GM12878 (cell line): ENCODE data around the gene CEACAM6. TPM values are rescaled to one million over a fixed set of nuclear protein-coding genes. Genes with fewer than 3 reads are reported as not detected.

Experiments used
- CEBPB ChIP-seq, 2 experiments: fragments of 150-350 bp in 1 of 2; IDR thresholded peaks; 2 replicates each; pipeline ENCODE4 v1.6.1; 2012 to 2014; ENCODE audit warnings: low read depth in 2 of 2, low read length in 2 of 2, borderline replicate concordance in 1 of 2, inconsistent platforms in 1 of 2
- EED ChIP-seq: sonication (generic); IDR thresholded peaks from 2 replicates; pipeline ENCODE4 v1.6.1; 2016; ENCODE audit warnings: antibody characterized with exemption, low read depth
- EGR1 ChIP-seq, 2 experiments: IDR thresholded peaks; 1 replicate in 1 of 2; 2 replicates in 1 of 2; pipeline ENCODE4 v1.6.1; 2011 to 2012; ENCODE audit warnings: low read depth in 2 of 2, low read length in 2 of 2, borderline replicate concordance in 1 of 2, mild to moderate bottlenecking in 1 of 2, moderate library complexity in 1 of 2
- ETV6 ChIP-seq, 2 experiments: fragments of 450-650 bp in 1 of 2; IDR thresholded peaks in 1 of 2; conservative IDR thresholded peaks in 1 of 2; 2 replicates each; pipeline ENCODE4 v1.6.1; 2014; ENCODE audit warnings: antibody characterized with exemption in 1 of 2, borderline replicate concordance in 1 of 2, low read depth in 1 of 2, mild to moderate bottlenecking in 1 of 2, moderate library complexity in 1 of 2
- FOXM1 ChIP-seq: IDR thresholded peaks from 2 replicates; pipeline ENCODE4 v1.6.1; 2012; ENCODE audit warnings: low read depth, mild to moderate bottlenecking, inconsistent platforms, low read length, moderate library complexity
- RUNX3 ChIP-seq: IDR thresholded peaks from 2 replicates; pipeline ENCODE4 v1.6.1; 2012; ENCODE audit warnings: low read length, inconsistent platforms
- YBX1 ChIP-seq: fragments of 450-650 bp; IDR thresholded peaks from 2 replicates; pipeline ENCODE4 v1.6.1; 2016; ENCODE audit warnings: antibody characterized with exemption
- ZNF24 ChIP-seq: fragments of 450-650 bp; IDR thresholded peaks from 2 replicates; pipeline ENCODE4 v1.6.1; 2017; ENCODE audit warnings: antibody characterized with exemption, mild to moderate bottlenecking
- ZNF687 ChIP-seq: fragments of 450-650 bp; IDR thresholded peaks from 2 replicates; pipeline ENCODE4 v1.6.1; 2017; ENCODE audit warnings: mild to moderate bottlenecking, moderate library complexity
- polyA plus RNA-seq, 11 experiments: library from polyadenylated mRNA; depleted of rRNA in 4 of 11; unstranded in 6 of 11; stranded (reverse) in 5 of 11; fragments of >200 nt; fragmentation: Nextera tagmentation in 4 of 11; fragmentation: Illumina TruSeq in 1 of 11; extraction: Ambion mirVana in 4 of 11; extraction: Trizol in 1 of 11; gene quantifications; 1 replicate in 1 of 11; 2 replicates in 10 of 11; pipeline versions ENCODE4 v1.2.1 to v1.2.3, GENCODE V29; 2011 to 2016; ENCODE audit warnings: inconsistent platforms in 2 of 11, missing spikeins in 2 of 11, low read depth in 1 of 11
- total RNA-seq, 4 experiments: library from RNA; depleted of rRNA in 3 of 4; stranded (reverse); fragments of >200 nt in 3 of 4; fragmentation: Illumina TruSeq in 1 of 4; extraction: Trizol in 1 of 4; gene quantifications; 2 replicates each; pipeline versions ENCODE4 v1.2.1 to v1.2.3, GENCODE V29; 2013 to 2021
- TF ChIP-seq, protein P1 (sequence below): IDR thresholded peaks from 2 replicates; pipeline ENCODE4 v1.6.1; 2011; ENCODE audit warnings: borderline replicate concordance, low read depth, mild to moderate bottlenecking, moderate library complexity, mixed read lengths, low read length; ENCODE audit not compliant: insufficient read depth; ENCODE audit errors: extremely low read length

Gene CEACAM6
- total and polyA plus RNA-seq, 10 of the 15 experiments (the other 5 are each of a cell fraction or from before 2014, with no cell fraction given) = 0.26 TPM; not detected in 9

GRCh38 chr19:41811036-41811435 lies 55.7 kb downstream of the CEACAM6 start (continued):
- TF ChIP-seq, protein P1, sequence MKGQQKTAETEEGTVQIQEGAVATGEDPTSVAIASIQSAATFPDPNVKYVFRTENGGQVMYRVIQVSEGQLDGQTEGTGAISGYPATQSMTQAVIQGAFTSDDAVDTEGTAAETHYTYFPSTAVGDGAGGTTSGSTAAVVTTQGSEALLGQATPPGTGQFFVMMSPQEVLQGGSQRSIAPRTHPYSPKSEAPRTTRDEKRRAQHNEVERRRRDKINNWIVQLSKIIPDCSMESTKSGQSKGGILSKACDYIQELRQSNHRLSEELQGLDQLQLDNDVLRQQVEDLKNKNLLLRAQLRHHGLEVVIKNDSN = no peak
- no peak for TF ChIP-seq ZNF24
- no peak for TF ChIP-seq FOXM1
- no peak for TF ChIP-seq EGR1 (IDR thresholded peaks at IDR 0.05; ENCODE audit: borderline replicate concordance in 1 of 2, low read depth in 2 of 2, low read length in 2 of 2)
- TF ChIP-seq YBX1 = no peak
- TF ChIP-seq ZNF687 = no peak
- no peak for TF ChIP-seq CEBPB (IDR thresholded peaks at IDR 0.05; ENCODE audit: borderline replicate concordance in 1 of 2, low read depth in 2 of 2, low read length in 2 of 2)
- no peak for TF ChIP-seq ETV6 (conservative IDR thresholded peaks at IDR 0.05 in 1 of 2, IDR thresholded peaks at IDR 0.05 in 1 of 2; ENCODE audit: borderline replicate concordance in 1 of 2, low read depth in 1 of 2)
- peak; percentile 68 for TF ChIP-seq RUNX3
- TF ChIP-seq EED = peak; percentile 39; the same call in 1 of the 2 replicates
